ENCODE data around the gene ABCB4.
"Not testable (repeated sequence)": the region's sequence is repeated elsewhere in the genome, so short reads cannot be mapped to it uniquely, and the experiment has no call there.

Gene ABCB4

GRCh38 chr7:87463982-87464381 lies 11.5 kb downstream of the ABCB4 start:
- H3K36me3 ChIP-seq (ENCODE audit: control insufficient read depth, insufficient read depth, low read length), result no peaks in the 10 kb centered on the region
- DNase-seq, result no peak
- no peaks in the 10 kb centered on the region for H3K27me3 ChIP-seq (replicated peaks; ENCODE audit: control insufficient read depth, insufficient read depth, low read length, poor library complexity, severe bottlenecking)
- H3K4me3 ChIP-seq (ENCODE audit: insufficient read depth, low read depth, low read length, poor library complexity, severe bottlenecking), result no peak overlapping the region
- H3K9me3 ChIP-seq (ENCODE audit: control insufficient read depth, low read length), result no peaks in the 10 kb centered on the region
- H3K4me1 ChIP-seq (ENCODE audit: control insufficient read depth, insufficient read depth, low read length, poor library complexity, severe bottlenecking), result no peaks in the 10 kb centered on the region
- H3K27ac ChIP-seq (ENCODE audit: insufficient read depth, low read length, poor library complexity, severe bottlenecking), result no peak overlapping the region

- H3K36me3 ChIP-seq (ENCODE audit: control insufficient read depth, insufficient read depth, low read length); H3K27ac ChIP-seq (ENCODE audit: insufficient read depth, low read length, poor library complexity, severe bottlenecking); H3K4me3 ChIP-seq (ENCODE audit: insufficient read depth, low read depth, low read length, poor library complexity, severe bottlenecking); H3K4me1 ChIP-seq (ENCODE audit: control insufficient read depth, insufficient read depth, low read length, poor library complexity, severe bottlenecking); H3K27me3 ChIP-seq (replicated peaks; ENCODE audit: control insufficient read depth, insufficient read depth, low read length, poor library complexity, severe bottlenecking); DNase-seq; H3K9me3 ChIP-seq (ENCODE audit: control insufficient read depth, low read length): not testable (repeated sequence)
Observed at GRCh38 chr7:87460444-87460843, 15.0 kb downstream of the ABCB4 start.

GRCh38 chr7:87459941-87460340 lies 15.5 kb downstream of the ABCB4 start:
- H3K27me3 ChIP-seq (replicated peaks; ENCODE audit: control insufficient read depth, insufficient read depth, low read length, poor library complexity, severe bottlenecking), result no peaks in the 10 kb centered on the region
- no peak for DNase-seq
- no peak overlapping the region for H3K27ac ChIP-seq (ENCODE audit: insufficient read depth, low read length, poor library complexity, severe bottlenecking)
- no peaks in the 10 kb centered on the region for H3K36me3 ChIP-seq (ENCODE audit: control insufficient read depth, insufficient read depth, low read length)
- no peaks in the 10 kb centered on the region for H3K4me1 ChIP-seq (ENCODE audit: control insufficient read depth, insufficient read depth, low read length, poor library complexity, severe bottlenecking)
- H3K9me3 ChIP-seq (ENCODE audit: control insufficient read depth, low read length), result no peaks in the 10 kb centered on the region
- no peak overlapping the region for H3K4me3 ChIP-seq (ENCODE audit: insufficient read depth, low read depth, low read length, poor library complexity, severe bottlenecking)

GRCh38 chr7:87458148-87458547 lies 17.3 kb downstream of the ABCB4 start:
- no peak overlapping the region for H3K27ac ChIP-seq (ENCODE audit: insufficient read depth, low read length, poor library complexity, severe bottlenecking)
- no peak for DNase-seq
- H3K9me3 ChIP-seq (ENCODE audit: control insufficient read depth, low read length), result no peaks in the 10 kb centered on the region
- H3K27me3 ChIP-seq (replicated peaks; ENCODE audit: control insufficient read depth, insufficient read depth, low read length, poor library complexity, severe bottlenecking), result no peaks in the 10 kb centered on the region
- H3K36me3 ChIP-seq (ENCODE audit: control insufficient read depth, insufficient read depth, low read length), result no peaks in the 10 kb centered on the region
- no peak overlapping the region for H3K4me3 ChIP-seq (ENCODE audit: insufficient read depth, low read depth, low read length, poor library complexity, severe bottlenecking)
- no peaks in the 10 kb centered on the region for H3K4me1 ChIP-seq (ENCODE audit: control insufficient read depth, insufficient read depth, low read length, poor library complexity, severe bottlenecking)

GRCh38 chr7:87456247-87456646 lies 19.2 kb downstream of the ABCB4 start:
- Histone ChIP-seq H3K4me1 (ENCODE audit: control insufficient read depth, insufficient read depth, low read length, poor library complexity, severe bottlenecking) (no peaks in the 10 kb centered on the region), H3K9me3 (ENCODE audit: control insufficient read depth, low read length) (no peaks in the 10 kb centered on the region), H3K27ac (ENCODE audit: insufficient read depth, low read length, poor library complexity, severe bottlenecking) (no peak overlapping the region), H3K36me3 (ENCODE audit: control insufficient read depth, insufficient read depth, low read length) (no peaks in the 10 kb centered on the region), H3K27me3 (replicated peaks; ENCODE audit: control insufficient read depth, insufficient read depth, low read length, poor library complexity, severe bottlenecking) (no peaks in the 10 kb centered on the region), H3K4me3 (ENCODE audit: insufficient read depth, low read depth, low read length, poor library complexity, severe bottlenecking) (no peak overlapping the region)
- DNase-seq, result no peak

GRCh38 chr7:87452279-87452678 lies 23.2 kb downstream of the ABCB4 start:
- no peak for DNase-seq
- no peaks in the 10 kb centered on the region for H3K36me3 ChIP-seq (ENCODE audit: control insufficient read depth, insufficient read depth, low read length)
- no peak overlapping the region for H3K27ac ChIP-seq (ENCODE audit: insufficient read depth, low read length, poor library complexity, severe bottlenecking)
- no peaks in the 10 kb centered on the region for H3K4me1 ChIP-seq (ENCODE audit: control insufficient read depth, insufficient read depth, low read length, poor library complexity, severe bottlenecking)
- no peaks in the 10 kb centered on the region for H3K9me3 ChIP-seq (ENCODE audit: control insufficient read depth, low read length)
- H3K4me3 ChIP-seq (ENCODE audit: insufficient read depth, low read depth, low read length, poor library complexity, severe bottlenecking), result no peak overlapping the region
- no peaks in the 10 kb centered on the region for H3K27me3 ChIP-seq (replicated peaks; ENCODE audit: control insufficient read depth, insufficient read depth, low read length, poor library complexity, severe bottlenecking)

- Histone ChIP-seq H3K9me3 (ENCODE audit: control insufficient read depth, low read length) (no peaks in the 10 kb centered on the region), H3K27me3 (replicated peaks; ENCODE audit: control insufficient read depth, insufficient read depth, low read length, poor library complexity, severe bottlenecking) (no peaks in the 10 kb centered on the region), H3K36me3 (ENCODE audit: control insufficient read depth, insufficient read depth, low read length) (no peaks in the 10 kb centered on the region), H3K4me1 (ENCODE audit: control insufficient read depth, insufficient read depth, low read length, poor library complexity, severe bottlenecking) (no peaks in the 10 kb centered on the region), H3K4me3 (ENCODE audit: insufficient read depth, low read depth, low read length, poor library complexity, severe bottlenecking) (no peak overlapping the region), H3K27ac (ENCODE audit: insufficient read depth, low read length, poor library complexity, severe bottlenecking) (no peak overlapping the region)
- DNase-seq, result no peak
Observed at GRCh38 chr7:87451187-87451586, 24.3 kb downstream of the ABCB4 start.

GRCh38 chr7:87450706-87451105 lies 24.8 kb downstream of the ABCB4 start:
- Histone ChIP-seq H3K9me3 (ENCODE audit: control insufficient read depth, low read length) (no peaks in the 10 kb centered on the region), H3K27me3 (replicated peaks; ENCODE audit: control insufficient read depth, insufficient read depth, low read length, poor library complexity, severe bottlenecking) (no peaks in the 10 kb centered on the region), H3K4me3 (ENCODE audit: insufficient read depth, low read depth, low read length, poor library complexity, severe bottlenecking) (no peak overlapping the region), H3K4me1 (ENCODE audit: control insufficient read depth, insufficient read depth, low read length, poor library complexity, severe bottlenecking) (no peaks in the 10 kb centered on the region), H3K27ac (ENCODE audit: insufficient read depth, low read length, poor library complexity, severe bottlenecking) (no peak overlapping the region), H3K36me3 (ENCODE audit: control insufficient read depth, insufficient read depth, low read length) (no peaks in the 10 kb centered on the region)
- DNase-seq, result no peak

GRCh38 chr7:87448388-87448787 lies 27.1 kb downstream of the ABCB4 start:
- H3K4me1 ChIP-seq (ENCODE audit: control insufficient read depth, insufficient read depth, low read length, poor library complexity, severe bottlenecking), result no peaks in the 10 kb centered on the region
- H3K27me3 ChIP-seq (replicated peaks; ENCODE audit: control insufficient read depth, insufficient read depth, low read length, poor library complexity, severe bottlenecking), result no peaks in the 10 kb centered on the region
- no peaks in the 10 kb centered on the region for H3K36me3 ChIP-seq (ENCODE audit: control insufficient read depth, insufficient read depth, low read length)
- H3K9me3 ChIP-seq (ENCODE audit: control insufficient read depth, low read length), result no peaks in the 10 kb centered on the region
- DNase-seq, result no peak
- no peak overlapping the region for H3K27ac ChIP-seq (ENCODE audit: insufficient read depth, low read length, poor library complexity, severe bottlenecking)
- no peak overlapping the region for H3K4me3 ChIP-seq (ENCODE audit: insufficient read depth, low read depth, low read length, poor library complexity, severe bottlenecking)

GRCh38 chr7:87447116-87447635 lies 28.3 kb downstream of the ABCB4 start:
- DNase-seq, result no peak
- Histone ChIP-seq H3K9me3 (ENCODE audit: control insufficient read depth, low read length) (no peaks in the 10 kb centered on the region), H3K4me1 (ENCODE audit: control insufficient read depth, insufficient read depth, low read length, poor library complexity, severe bottlenecking) (no peaks in the 10 kb centered on the region), H3K27ac (ENCODE audit: insufficient read depth, low read length, poor library complexity, severe bottlenecking) (no peak overlapping the region), H3K27me3 (replicated peaks; ENCODE audit: control insufficient read depth, insufficient read depth, low read length, poor library complexity, severe bottlenecking) (no peaks in the 10 kb centered on the region), H3K36me3 (ENCODE audit: control insufficient read depth, insufficient read depth, low read length) (no peaks in the 10 kb centered on the region), H3K4me3 (ENCODE audit: insufficient read depth, low read depth, low read length, poor library complexity, severe bottlenecking) (no peak overlapping the region)

- no peak for DNase-seq
- no peaks in the 10 kb centered on the region for H3K27me3 ChIP-seq (replicated peaks; ENCODE audit: control insufficient read depth, insufficient read depth, low read length, poor library complexity, severe bottlenecking)
- H3K27ac ChIP-seq (ENCODE audit: insufficient read depth, low read length, poor library complexity, severe bottlenecking), result no peak overlapping the region
- H3K9me3 ChIP-seq (ENCODE audit: control insufficient read depth, low read length), result no peaks in the 10 kb centered on the region
- no peak overlapping the region for H3K4me3 ChIP-seq (ENCODE audit: insufficient read depth, low read depth, low read length, poor library complexity, severe bottlenecking)
- H3K4me1 ChIP-seq (ENCODE audit: control insufficient read depth, insufficient read depth, low read length, poor library complexity, severe bottlenecking), result no peaks in the 10 kb centered on the region
- H3K36me3 ChIP-seq (ENCODE audit: control insufficient read depth, insufficient read depth, low read length), result no peaks in the 10 kb centered on the region
Observed at GRCh38 chr7:87445897-87446296, 29.6 kb downstream of the ABCB4 start.
